SU-DHL-6 (cell line): Measurements from ENCODE around the gene VSTM4.

Experiments used
- CTCF ChIP-seq: fragments of 200-600 bp; sonication (generic); IDR thresholded peaks from one replicate; pipeline ENCODE4 v1.5.1; 2017; ENCODE audit warnings: antibody characterized with exemption, mild to moderate bottlenecking, low read length, moderate library complexity; ENCODE audit not compliant: insufficient read depth, poor library complexity, severe bottlenecking
- EZH2phosphoT487 ChIP-seq: fragments of 200-600 bp; sonication (generic), shearing (Covaris generic); conservative IDR thresholded peaks from 2 replicates; pipeline ENCODE4 v1.6.1; 2018; ENCODE audit warnings: mild to moderate bottlenecking, antibody characterized with exemption, low read length, moderate library complexity, mixed read lengths

GRCh38 chr10:49058463-49059255, 56.7 kb downstream of the VSTM4 start:
- no peak for TF ChIP-seq CTCF
- no peak for TF ChIP-seq EZH2phosphoT487
